Vagina (tissue), 2 donors: Measurements from ENCODE around the gene ZNF263.

Experiments used
- POLR2AphosphoS5 ChIP-seq, 2 donors: sonication (generic); formaldehyde crosslinking; IDR thresholded peaks; one replicate each; pipeline ENCODE4 v1.9.0; 2017; ENCODE audit warnings: antibody characterized with exemption in 2 of 2, mild to moderate bottlenecking in 2 of 2, low read depth in 1 of 2; ENCODE audit not compliant: insufficient read depth in 1 of 2
- TF ChIP-seq, protein P1 (sequence below), 3 experiments: fragments of 450-650 bp in 2 of 3; fragments of 200-600 bp in 1 of 3; sonication (generic) in 1 of 3; IDR thresholded peaks; one replicate each; pipeline ENCODE4 v1.5.1; 2017 to 2019; ENCODE audit warnings: antibody characterized with exemption in 3 of 3, mild to moderate bottlenecking in 2 of 3, moderate library complexity in 2 of 3

DNA sequence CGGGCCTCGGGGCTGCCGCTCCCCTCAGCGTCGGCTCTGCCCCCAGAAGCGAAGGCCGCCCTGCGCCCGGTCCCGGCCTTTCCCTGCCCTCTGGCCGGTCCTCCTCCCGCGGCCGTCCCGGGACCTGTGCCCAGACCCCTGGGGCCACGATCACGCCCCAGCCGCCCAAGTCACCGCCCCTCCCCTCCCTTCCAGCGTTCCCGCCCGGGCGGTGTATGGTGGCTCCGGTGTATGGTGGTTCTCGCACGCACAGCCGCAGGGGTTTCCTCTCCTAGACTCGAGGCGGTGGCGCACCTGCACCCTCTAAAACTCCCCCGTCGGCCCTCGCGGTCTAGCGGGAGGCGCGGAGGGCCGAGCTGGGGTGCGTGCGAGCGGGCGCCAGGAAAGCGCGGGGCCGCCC is 11.9 kb downstream of the ZNF263 start:
- TF ChIP-seq, protein P1, sequence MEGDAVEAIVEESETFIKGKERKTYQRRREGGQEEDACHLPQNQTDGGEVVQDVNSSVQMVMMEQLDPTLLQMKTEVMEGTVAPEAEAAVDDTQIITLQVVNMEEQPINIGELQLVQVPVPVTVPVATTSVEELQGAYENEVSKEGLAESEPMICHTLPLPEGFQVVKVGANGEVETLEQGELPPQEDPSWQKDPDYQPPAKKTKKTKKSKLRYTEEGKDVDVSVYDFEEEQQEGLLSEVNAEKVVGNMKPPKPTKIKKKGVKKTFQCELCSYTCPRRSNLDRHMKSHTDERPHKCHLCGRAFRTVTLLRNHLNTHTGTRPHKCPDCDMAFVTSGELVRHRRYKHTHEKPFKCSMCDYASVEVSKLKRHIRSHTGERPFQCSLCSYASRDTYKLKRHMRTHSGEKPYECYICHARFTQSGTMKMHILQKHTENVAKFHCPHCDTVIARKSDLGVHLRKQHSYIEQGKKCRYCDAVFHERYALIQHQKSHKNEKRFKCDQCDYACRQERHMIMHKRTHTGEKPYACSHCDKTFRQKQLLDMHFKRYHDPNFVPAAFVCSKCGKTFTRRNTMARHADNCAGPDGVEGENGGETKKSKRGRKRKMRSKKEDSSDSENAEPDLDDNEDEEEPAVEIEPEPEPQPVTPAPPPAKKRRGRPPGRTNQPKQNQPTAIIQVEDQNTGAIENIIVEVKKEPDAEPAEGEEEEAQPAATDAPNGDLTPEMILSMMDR (IDR thresholded peaks at IDR 0.05) = no peak
- no peak for TF ChIP-seq POLR2AphosphoS5 (IDR thresholded peaks at IDR 0.05; ENCODE audit: insufficient read depth in 1 of 2, low read depth in 1 of 2)
